Neuronal stem cell (in vitro differentiated cells): ENCODE data around the gene IDH3G.

Experiments
- DNase-seq: peaks from one replicate; pipeline ENCODE4 v3.0.0-alpha.2; 2013; ENCODE audit warnings: low spot score
- H2AFZ ChIP-seq: one replicate; pipeline ENCODE4 v1.6.1; 2013; ENCODE audit warnings: mild to moderate bottlenecking, low read length, inconsistent platforms
- H2AK5ac ChIP-seq: 2 replicates; pipeline ENCODE4 v1.6.1; 2013; ENCODE audit warnings: low read depth, mild to moderate bottlenecking, inconsistent platforms, low read length, moderate library complexity, mixed read lengths
- H2BK120ac ChIP-seq: 2 replicates; pipeline ENCODE4 v1.6.1; 2013; ENCODE audit warnings: low read depth, mild to moderate bottlenecking, inconsistent platforms, low read length, moderate library complexity, mixed read lengths
- H2BK12ac ChIP-seq: one replicate; pipeline ENCODE4 v1.6.1; 2013; ENCODE audit warnings: low read length, inconsistent platforms
- H2BK15ac ChIP-seq: 2 replicates; pipeline ENCODE4 v1.6.1; 2013; ENCODE audit warnings: mild to moderate bottlenecking, low read length, inconsistent platforms, mixed read lengths
- H2BK5ac ChIP-seq: one replicate; pipeline ENCODE4 v1.6.1; 2013; ENCODE audit warnings: inconsistent platforms, mild to moderate bottlenecking, low read length, moderate library complexity
- H3K14ac ChIP-seq: one replicate; pipeline ENCODE4 v1.6.1; 2013; ENCODE audit warnings: low read length, inconsistent platforms
- H3K18ac ChIP-seq: 2 replicates; pipeline ENCODE4 v1.6.1; 2013; ENCODE audit warnings: low read length, inconsistent platforms
- H3K23ac ChIP-seq: 2 replicates; pipeline ENCODE4 v1.6.1; 2013; ENCODE audit warnings: low read depth, mild to moderate bottlenecking, mixed read lengths, low read length, inconsistent platforms; ENCODE audit not compliant: poor library complexity
- H3K27ac ChIP-seq: replicated peaks from 3 replicates; pipeline ENCODE4 v1.5.1; 2013; ENCODE audit warnings: low read length, inconsistent platforms
- H3K27me3 ChIP-seq, 3 experiments: 2 replicates each; pipeline ENCODE4 v1.6.1; 2013; ENCODE audit warnings: low read length in 3 of 3, mild to moderate bottlenecking in 2 of 3, inconsistent platforms in 1 of 3, low read depth in 1 of 3, mixed read lengths in 1 of 3, moderate library complexity in 1 of 3; ENCODE audit not compliant: control insufficient read depth in 3 of 3, insufficient read depth in 3 of 3
- H3K36me3 ChIP-seq, 2 donors: replicated peaks in 1 of 2; 2 replicates each; pipeline ENCODE4 v1.6.1; 2013; ENCODE audit warnings: low read length in 2 of 2; ENCODE audit not compliant: control insufficient read depth in 2 of 2, insufficient read depth in 2 of 2
- H3K4ac ChIP-seq: 2 replicates; pipeline ENCODE4 v1.6.1; 2013; ENCODE audit warnings: inconsistent platforms, mild to moderate bottlenecking, low read length, moderate library complexity
- H3K4me1 ChIP-seq, 2 donors: 1 replicate in 1 of 2; 2 replicates in 1 of 2; pipeline ENCODE4 v1.6.1; 2013; ENCODE audit warnings: low read length in 2 of 2, low read depth in 1 of 2; ENCODE audit not compliant: control insufficient read depth in 2 of 2, insufficient read depth in 1 of 2
- H3K4me2 ChIP-seq: one replicate; pipeline ENCODE4 v1.6.1; 2013; ENCODE audit warnings: mild to moderate bottlenecking, low read length, inconsistent platforms; ENCODE audit not compliant: insufficient read depth, poor library complexity, severe bottlenecking
- H3K4me3 ChIP-seq, 2 donors: 2 replicates each; pipeline ENCODE4 v1.5.1; 2013; ENCODE audit warnings: low read length in 2 of 2, mild to moderate bottlenecking in 2 of 2, inconsistent platforms in 1 of 2, moderate library complexity in 1 of 2
- H3K79me1 ChIP-seq: one replicate; pipeline ENCODE4 v1.6.1; 2013; ENCODE audit warnings: low read depth, mild to moderate bottlenecking, inconsistent platforms, low read length, moderate library complexity
- H3K9ac ChIP-seq: one replicate; pipeline ENCODE4 v1.6.1; 2013; ENCODE audit warnings: mild to moderate bottlenecking, low read depth, low read length, inconsistent platforms; ENCODE audit not compliant: poor library complexity
- H3K9me3 ChIP-seq, 2 donors: replicated peaks in 1 of 2; 2 replicates each; pipeline versions ENCODE3 to v1.6.1; 2013; ENCODE audit warnings: low read length in 2 of 2, mild to moderate bottlenecking in 2 of 2, inconsistent platforms in 1 of 2, low read depth in 1 of 2, mixed read lengths in 1 of 2, moderate library complexity in 1 of 2; ENCODE audit not compliant: control insufficient read depth in 2 of 2, insufficient read depth in 1 of 2
- H4K8ac ChIP-seq: one replicate; pipeline ENCODE4 v1.6.1; 2013; ENCODE audit warnings: low read depth, mild to moderate bottlenecking, inconsistent platforms, low read length, moderate library complexity
- H4K91ac ChIP-seq: one replicate; pipeline ENCODE4 v1.6.1; 2013; ENCODE audit warnings: low read length, low read depth, mild to moderate bottlenecking, inconsistent platforms; ENCODE audit not compliant: poor library complexity
- WGBS, 2 donors: extraction: QIAGEN DNeasy Blood & Tissue Kit; methylation state at CpG; one replicate each; pipeline ENCODE4 v1.1.7; 2013; ENCODE audit warnings: missing lambda C conversion rate in 2 of 2, mixed read lengths in 1 of 2; ENCODE audit not compliant: insufficient read length in 2 of 2, insufficient replicate concordance in 1 of 2; ENCODE audit errors: extremely low coverage in 2 of 2; 5-methylcytosine and 5-hydroxymethylcytosine counted together

IDH3G gene

GRCh38 chrX:153800746-153801145 lies 6.6 kb upstream of the IDH3G start:
- H2BK120ac ChIP-seq: no peak overlapping the region
- WGBS, 2 donors: no CpG with 5 or more reads among the region's 7 CpGs

GRCh38 chrX:153800177-153800722 lies 6.1 kb upstream of the IDH3G start:
- Histone ChIP-seq H3K9me3 (peaks cover 0 to 4% of the 10 kb centered on the region in 2 donors), H2AK5ac (no peak overlapping the region), H2BK120ac (no peak overlapping the region), H2AFZ (no peak overlapping the region), H3K4ac (no peak overlapping the region), H3K18ac (no peak overlapping the region), H3K27me3 (peaks cover 0 to 9% (median 0%) of the 10 kb centered on the region in 3 experiments), H3K4me3 (no peak overlapping the region), H4K8ac (no peak overlapping the region), H2BK5ac (no peak overlapping the region), H3K9ac (no peak overlapping the region), H2BK15ac (no peak overlapping the region), H3K79me1 (peaks cover 5% of the 10 kb centered on the region), H3K36me3 (peaks cover 3 to 48% of the 10 kb centered on the region in 2 donors), H3K27ac (no peak overlapping the region), H3K14ac (no peak overlapping the region), H3K23ac (no peak overlapping the region), H3K4me1 (peaks cover 3 to 5% of the 10 kb centered on the region in 2 donors), H4K91ac (no peak overlapping the region), H3K4me2 (no peak overlapping the region), H2BK12ac (no peak overlapping the region)
- DNase-seq: no peak
- no CpG with 5 or more reads among the region's 16 CpGs for WGBS, 2 donors

More at GRCh38 chrX:153800746-153801145, 6.6 kb upstream of the IDH3G start:
- no peak overlapping the region for H3K4me3 ChIP-seq
- H3K9ac ChIP-seq: no peak overlapping the region
- H3K23ac ChIP-seq: no peak overlapping the region
- no peaks in the 10 kb centered on the region for H3K4me1 ChIP-seq
- no peak overlapping the region for H3K14ac ChIP-seq
- H2AK5ac ChIP-seq: no peak overlapping the region
- peaks cover 3 to 48% of the 10 kb centered on the region in 2 donors for H3K36me3 ChIP-seq
- H3K4me2 ChIP-seq: no peak overlapping the region
- no peak overlapping the region for H3K18ac ChIP-seq
- H2BK15ac ChIP-seq: no peak overlapping the region
- peaks cover 3% of the 10 kb centered on the region for H3K79me1 ChIP-seq
- no peak overlapping the region for H2BK5ac ChIP-seq
- H2BK12ac ChIP-seq: no peak overlapping the region
- no peak for DNase-seq
- no peak overlapping the region for H2AFZ ChIP-seq
- no peak overlapping the region for H3K4ac ChIP-seq
- peaks cover 0 to 9% (median 0%) of the 10 kb centered on the region in 3 experiments for H3K27me3 ChIP-seq
- peaks cover 0 to 4% of the 10 kb centered on the region in 2 donors for H3K9me3 ChIP-seq
- no peak overlapping the region for H4K8ac ChIP-seq
- no peak overlapping the region for H3K27ac ChIP-seq
- no peak overlapping the region for H4K91ac ChIP-seq

- Histone ChIP-seq H2BK5ac (no peak overlapping the region), H3K4me2 (no peak overlapping the region), H2BK12ac (no peak overlapping the region), H3K9ac (no peak overlapping the region), H3K4me1 (peaks cover 3 to 5% of the 10 kb centered on the region in 2 donors), H3K9me3 (peaks cover 0 to 4% of the 10 kb centered on the region in 2 donors), H3K79me1 (peaks cover 6% of the 10 kb centered on the region), H4K91ac (no peak overlapping the region), H3K4ac (no peak overlapping the region), H3K27me3 (peaks cover 0 to 5% (median 0%) of the 10 kb centered on the region in 3 experiments), H3K23ac (no peak overlapping the region), H4K8ac (no peak overlapping the region), H3K4me3 (no peak overlapping the region), H3K36me3 (peaks cover 3 to 43% of the 10 kb centered on the region in 2 donors), H3K14ac (no peak overlapping the region), H3K27ac (no peak overlapping the region), H2BK120ac (no peak overlapping the region), H3K18ac (no peak overlapping the region), H2BK15ac (no peak overlapping the region), H2AFZ (no peak overlapping the region), H2AK5ac (no peak overlapping the region)
- no CpG with 5 or more reads among the region's 5 CpGs for WGBS, 2 donors
- no peak for DNase-seq
Measured at GRCh38 chrX:153799326-153799725, 5.2 kb upstream of the IDH3G start.

DNA sequence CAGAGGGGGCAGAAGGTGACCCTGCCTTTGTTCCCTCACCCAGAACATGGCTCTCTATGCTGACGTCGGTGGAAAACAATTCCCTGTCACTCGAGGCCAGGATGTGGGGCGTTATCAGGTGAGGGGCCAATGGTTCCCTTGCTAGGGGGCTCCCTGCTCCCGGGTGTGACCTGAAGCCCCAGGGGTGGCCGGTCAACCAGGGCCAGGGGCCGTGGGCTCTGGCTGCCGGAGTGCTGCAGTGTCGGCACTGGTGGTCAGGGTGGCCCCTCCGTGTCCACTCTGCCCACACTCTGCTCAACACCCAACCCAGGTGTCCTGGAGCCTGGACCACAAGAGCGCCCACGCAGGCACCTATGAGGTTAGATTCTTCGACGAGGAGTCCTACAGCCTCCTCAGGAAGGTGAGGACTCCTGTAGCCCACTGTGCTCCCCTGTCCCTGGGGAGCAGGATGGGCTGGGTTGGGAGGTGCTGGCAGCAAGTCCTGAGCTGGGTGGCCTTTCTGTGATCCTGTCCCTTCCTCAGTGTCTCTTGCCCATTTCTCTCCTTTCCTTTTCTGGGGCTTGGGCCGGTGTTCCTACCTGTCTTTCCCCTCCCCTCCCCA lies 3.3 kb upstream of the IDH3G start:
- H3K79me1 ChIP-seq: peaks cover 6% of the 10 kb centered on the region
- DNase-seq: no peak
- no CpG with 5 or more reads among the region's 15 CpGs for WGBS, 2 donors
- H3K4ac ChIP-seq: no peak overlapping the region
- peaks cover 0 to 4% of the 10 kb centered on the region in 2 donors for H3K9me3 ChIP-seq
- H4K8ac ChIP-seq: no peak overlapping the region
- H3K9ac ChIP-seq: no peak overlapping the region
- H2BK12ac ChIP-seq: no peak overlapping the region
- no peak overlapping the region for H2BK5ac ChIP-seq
- H2BK120ac ChIP-seq: no peak overlapping the region
- H3K4me2 ChIP-seq: no peak overlapping the region
- H3K36me3 ChIP-seq: peaks cover 3 to 38% of the 10 kb centered on the region in 2 donors
- peaks cover 5% of the 10 kb centered on the region in 2 donors for H3K4me1 ChIP-seq
- no peak overlapping the region for H4K91ac ChIP-seq
- H3K4me3 ChIP-seq: no peak overlapping the region
- H2AK5ac ChIP-seq: no peak overlapping the region
- H3K14ac ChIP-seq: no peak overlapping the region
- no peak overlapping the region for H3K27ac ChIP-seq
- H2AFZ ChIP-seq: no peak overlapping the region
- H3K23ac ChIP-seq: no peak overlapping the region
- no peak overlapping the region for H2BK15ac ChIP-seq
- no peak overlapping the region for H3K18ac ChIP-seq
- H3K27me3 ChIP-seq: peaks cover 0 to 6% (median 0%) of the 10 kb centered on the region in 3 experiments
